Mucosa of gallbladder (tissue), 1 donor: ENCODE measurements around the gene ZBED6. TPM values are rescaled to one million over a fixed set of nuclear protein-coding genes. Genes with fewer than 3 reads are reported as not detected.
"Not testable (repeated sequence)": the region's sequence is repeated elsewhere in the genome, so short reads cannot be mapped to it uniquely, and the experiment has no call there.

Source experiments
- DNase-seq: peaks from one replicate; pipeline ENCODE4 v3.0.0-alpha.2; 2020; ENCODE audit warnings: low spot score
- total RNA-seq: library from RNA; stranded (reverse); gene quantifications from one replicate; pipeline ENCODE4 v1.2.1, GENCODE V29; 2021
- donor health status: DM: no; HTN: no; CAD: no.

Gene ZBED6, protein sequence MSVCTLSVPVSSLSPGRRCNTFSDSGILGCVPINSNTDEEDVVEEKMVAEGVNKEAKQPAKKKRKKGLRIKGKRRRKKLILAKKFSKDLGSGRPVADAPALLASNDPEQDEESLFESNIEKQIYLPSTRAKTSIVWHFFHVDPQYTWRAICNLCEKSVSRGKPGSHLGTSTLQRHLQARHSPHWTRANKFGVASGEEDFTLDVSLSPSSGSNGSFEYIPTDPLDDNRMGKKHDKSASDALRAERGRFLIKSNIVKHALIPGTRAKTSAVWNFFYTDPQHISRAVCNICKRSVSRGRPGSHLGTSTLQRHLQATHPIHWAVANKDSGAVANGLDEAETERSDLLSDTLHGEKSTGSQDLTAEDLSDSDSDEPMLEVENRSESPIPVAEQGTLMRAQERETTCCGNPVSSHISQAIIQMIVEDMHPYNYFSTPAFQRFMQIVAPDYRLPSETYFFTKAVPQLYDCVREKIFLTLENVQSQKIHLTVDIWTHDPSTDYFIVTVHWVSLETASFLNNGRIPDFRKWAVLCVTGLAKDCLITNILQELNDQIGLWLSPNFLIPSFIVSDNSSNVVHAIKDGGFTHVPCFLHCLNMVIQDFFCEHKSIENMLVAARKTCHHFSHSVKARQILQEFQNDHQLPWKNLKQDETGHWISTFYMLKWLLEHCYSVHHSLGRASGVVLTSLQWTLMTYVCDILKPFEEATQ (N-terminal part only)
- total RNA-seq, result 35.1 TPM

DNA sequence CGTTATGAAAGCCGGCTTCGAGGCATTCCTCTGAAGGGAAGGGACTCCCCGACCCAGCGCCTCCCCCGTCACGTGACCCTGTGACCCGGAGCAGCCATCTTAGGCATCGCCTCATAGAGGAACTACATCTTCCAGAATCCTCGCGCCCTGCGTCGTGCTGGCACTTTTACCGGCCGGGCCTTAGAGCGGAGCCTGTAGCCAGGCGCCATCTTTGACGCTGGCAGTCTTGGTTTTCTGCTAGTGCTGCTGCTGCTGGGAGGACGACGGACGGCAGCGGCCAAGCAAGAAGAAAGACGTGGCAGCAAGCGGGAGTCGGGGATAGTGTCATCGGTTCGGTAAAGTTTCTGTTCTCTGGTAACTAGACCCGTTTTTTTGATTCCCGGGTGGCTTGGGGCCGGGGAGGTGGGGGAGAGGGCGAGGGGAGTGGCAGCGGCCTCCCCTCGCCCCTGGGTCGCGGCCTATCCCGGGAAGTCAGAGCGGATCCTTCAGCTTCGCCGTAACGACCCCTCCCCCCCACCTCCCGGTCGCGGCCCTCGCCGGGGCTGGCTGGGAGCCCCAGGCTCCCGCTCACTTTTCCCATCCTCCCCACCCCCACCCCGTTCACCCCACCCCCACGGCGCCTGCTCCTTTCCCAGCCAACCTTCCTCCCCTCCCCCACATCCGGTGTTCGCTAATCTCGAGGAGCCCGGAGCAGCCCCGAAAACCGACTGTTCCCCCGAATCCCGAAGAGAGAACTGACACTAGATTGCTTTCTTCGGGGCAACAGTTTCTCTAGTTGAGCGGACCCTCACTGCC, at the start of gene ZBED6, which contains the start of gene ZC3H11A:
Gene ZBED6, plus strand, starts transcription at position 183 of the 795 bp plus-strand sequence. CDS start 1,900 bp downstream, outside the sequence.
Gene ZC3H11A, plus strand, starts transcription at position 183 of the 795 bp plus-strand sequence. CDS start 21,448 bp downstream, outside the sequence.
- peak; percentile 99 for DNase-seq

- no peak for DNase-seq
Measured at GRCh38 chr1:203746281-203746680, 49.1 kb upstream of the ZBED6 start.

GRCh38 chr1:203751051-203751450, 44.4 kb upstream of the ZBED6 start:
- no peak for DNase-seq

DNA sequence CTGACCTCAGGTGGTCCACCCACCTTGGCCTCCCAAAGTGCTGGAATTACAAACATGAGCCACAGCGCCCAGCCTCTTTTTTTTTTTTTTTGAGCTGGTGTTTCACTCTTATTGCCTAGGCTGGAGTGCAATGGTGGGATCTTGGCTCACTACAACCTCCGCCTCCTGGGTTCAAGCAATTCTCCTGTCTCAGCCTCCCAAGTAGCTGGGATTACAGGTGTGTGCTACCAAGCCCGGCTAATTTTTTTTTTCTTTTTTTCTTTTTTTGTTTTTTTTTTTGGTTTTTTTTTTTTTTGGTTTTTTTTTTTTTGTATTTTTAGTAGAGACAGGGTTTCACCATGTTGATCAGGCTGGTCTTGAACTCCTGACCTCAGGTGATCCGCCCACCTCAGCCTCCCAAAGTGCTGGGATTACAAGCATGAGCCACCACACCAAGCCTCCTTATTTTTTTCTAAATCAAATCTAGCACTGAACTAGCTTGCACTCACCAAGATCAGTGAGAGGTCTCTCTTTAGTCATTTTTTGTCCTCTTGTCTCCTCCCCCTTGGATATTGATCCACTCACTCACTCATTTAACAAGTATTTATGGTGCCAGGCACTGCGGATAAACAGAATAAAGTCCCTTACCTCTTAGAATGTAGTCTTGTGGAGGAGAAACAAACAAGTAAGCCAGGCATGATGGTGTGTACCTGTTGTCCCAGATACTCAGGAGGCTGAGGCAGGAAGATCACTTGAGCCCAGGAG, 43.6 kb upstream of the ZBED6 start:
- DNase-seq, result peak; percentile 26

GRCh38 chr1:203754455-203754864, 41.0 kb upstream of the ZBED6 start:
- no peak for DNase-seq

DNA sequence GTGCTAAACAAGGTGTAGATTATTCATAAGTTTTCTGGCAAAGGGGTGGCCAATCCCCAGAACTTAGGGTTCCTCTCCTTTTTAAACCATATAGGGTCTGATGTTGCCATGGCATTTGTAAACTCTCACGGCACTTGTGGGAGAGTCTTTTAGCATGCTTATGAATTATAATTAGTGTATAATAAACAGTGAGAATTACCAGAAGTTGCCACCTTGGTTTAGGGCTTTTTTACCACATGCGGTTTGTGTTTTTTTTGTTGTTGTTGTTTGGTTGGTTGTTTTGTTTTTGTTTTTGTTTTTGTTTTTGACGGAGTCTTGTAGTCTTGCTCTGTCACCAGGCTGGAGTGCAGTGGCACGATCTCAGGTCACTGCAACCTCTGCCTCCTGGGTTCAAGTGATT, 39.4 kb upstream of the ZBED6 start:
- DNase-seq, result no peak

DNA sequence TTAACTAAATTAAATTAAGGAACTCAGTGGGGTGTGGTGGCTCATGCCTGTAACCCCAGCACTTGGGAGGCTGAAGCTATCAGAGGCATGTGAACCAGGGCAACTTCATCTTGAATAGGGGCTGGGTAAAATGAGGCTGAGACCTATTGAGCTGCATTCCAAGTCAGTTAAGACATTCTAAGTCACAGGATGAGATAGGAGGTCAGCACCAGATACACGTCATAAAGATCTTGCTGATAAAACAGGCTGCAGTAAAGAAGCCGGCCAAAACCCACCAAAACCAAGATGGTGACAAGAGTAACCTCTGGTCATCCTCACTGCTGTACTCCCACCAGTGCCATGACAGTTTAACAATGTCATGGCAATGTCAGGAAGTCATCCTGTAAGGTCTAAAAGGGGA, 36.7 kb upstream of the ZBED6 start:
- DNase-seq, result not testable (repeated sequence)

- DNase-seq, result no peak
Measured at GRCh38 chr1:203760506-203760905, 34.9 kb upstream of the ZBED6 start.

- DNase-seq, result not testable (repeated sequence)
Measured at GRCh38 chr1:203761958-203762357, 33.5 kb upstream of the ZBED6 start.

DNA sequence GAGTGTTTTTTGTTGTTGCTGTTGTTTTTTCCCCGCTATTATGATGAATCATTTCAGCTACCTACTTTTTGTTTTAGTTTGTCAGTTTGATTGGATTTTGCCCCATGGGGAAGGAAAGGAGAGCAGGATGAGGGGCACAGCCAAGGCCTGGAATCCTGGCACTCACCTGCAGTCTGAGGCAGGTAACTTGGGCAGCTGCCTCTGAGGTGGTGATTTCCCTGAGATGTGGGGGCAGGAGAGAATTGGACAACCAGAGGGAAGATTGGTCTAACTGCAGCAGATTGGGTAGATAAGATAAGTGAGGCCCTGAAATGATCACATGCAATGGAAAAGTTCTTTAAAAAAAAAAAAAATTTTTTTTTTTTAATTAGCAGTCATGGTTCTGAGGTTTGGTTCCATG, 31.9 kb upstream of the ZBED6 start:
- no peak for DNase-seq

DNA sequence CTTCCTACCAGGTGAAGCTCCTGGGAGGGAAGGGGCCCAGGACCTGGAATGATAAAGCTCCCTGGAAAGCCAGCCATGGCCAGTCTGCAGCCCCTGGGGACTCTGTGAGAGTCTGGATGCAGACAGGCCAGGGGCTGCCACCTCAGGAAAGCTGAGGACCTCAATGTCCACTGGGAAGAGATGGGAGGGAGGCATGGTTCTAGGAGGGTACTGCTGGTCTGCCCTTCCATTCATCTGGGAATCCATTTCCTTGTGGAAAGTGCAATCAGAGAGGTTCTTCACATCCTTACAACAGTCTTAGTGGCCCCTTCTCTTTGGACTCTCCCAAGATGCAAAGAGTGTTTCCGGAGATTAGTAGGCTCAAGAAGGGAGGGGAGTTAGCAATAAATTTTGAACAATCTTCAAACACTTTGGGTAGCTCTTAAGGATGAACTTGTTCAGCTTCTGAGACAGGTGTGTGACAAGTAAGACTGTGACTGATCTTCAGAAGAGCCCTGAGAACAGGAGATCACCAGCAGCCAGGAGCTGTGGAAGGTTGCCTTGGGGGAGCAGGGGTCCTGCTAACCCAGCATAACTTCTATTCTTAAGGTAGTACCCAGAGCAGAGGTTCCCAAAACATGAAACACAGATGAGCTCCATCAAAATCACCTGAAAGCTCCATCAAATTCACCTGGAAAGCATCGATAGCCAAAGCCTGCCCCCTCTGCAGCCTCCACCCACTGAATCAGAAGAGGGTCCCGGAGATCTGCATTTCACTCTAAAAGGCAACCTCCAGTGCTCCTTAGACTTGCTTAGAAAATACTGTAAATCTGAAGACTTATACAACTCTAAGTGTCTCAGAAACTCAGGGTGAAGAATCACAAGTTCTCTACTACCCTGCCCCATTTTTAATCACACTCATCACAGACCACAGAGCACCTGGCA, 31.1 kb upstream of the ZBED6 start:
- DNase-seq, result no peak

GRCh38 chr1:203765029-203765837, 30.2 kb upstream of the ZBED6 start, which contains the start of gene LAX1:
LAX1 (plus strand) TSS chr1:203765183; CDS start chr1:203765566, 383 bp downstream.
- peak; percentile 36 for DNase-seq

DNA sequence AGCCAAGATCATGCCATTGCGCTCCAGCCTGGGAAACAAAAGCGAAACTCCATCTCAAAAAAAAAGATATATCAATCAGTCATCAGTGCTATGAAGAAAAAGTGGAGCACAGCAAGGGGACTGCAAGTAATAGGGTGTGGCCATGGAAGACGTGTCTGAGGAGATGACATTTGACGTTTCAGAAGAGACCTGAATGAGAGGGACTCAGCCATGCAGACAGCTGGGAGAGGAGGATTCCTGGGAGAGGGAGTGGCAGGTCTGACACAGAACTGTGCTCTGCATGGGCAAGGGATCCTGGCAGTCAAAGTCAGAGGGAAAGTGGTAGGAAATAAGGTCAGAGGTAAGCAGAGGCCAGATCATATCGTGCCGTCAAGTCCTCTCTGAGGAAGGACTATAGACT, 27.2 kb upstream of the ZBED6 start:
- DNase-seq, result no peak

DNA sequence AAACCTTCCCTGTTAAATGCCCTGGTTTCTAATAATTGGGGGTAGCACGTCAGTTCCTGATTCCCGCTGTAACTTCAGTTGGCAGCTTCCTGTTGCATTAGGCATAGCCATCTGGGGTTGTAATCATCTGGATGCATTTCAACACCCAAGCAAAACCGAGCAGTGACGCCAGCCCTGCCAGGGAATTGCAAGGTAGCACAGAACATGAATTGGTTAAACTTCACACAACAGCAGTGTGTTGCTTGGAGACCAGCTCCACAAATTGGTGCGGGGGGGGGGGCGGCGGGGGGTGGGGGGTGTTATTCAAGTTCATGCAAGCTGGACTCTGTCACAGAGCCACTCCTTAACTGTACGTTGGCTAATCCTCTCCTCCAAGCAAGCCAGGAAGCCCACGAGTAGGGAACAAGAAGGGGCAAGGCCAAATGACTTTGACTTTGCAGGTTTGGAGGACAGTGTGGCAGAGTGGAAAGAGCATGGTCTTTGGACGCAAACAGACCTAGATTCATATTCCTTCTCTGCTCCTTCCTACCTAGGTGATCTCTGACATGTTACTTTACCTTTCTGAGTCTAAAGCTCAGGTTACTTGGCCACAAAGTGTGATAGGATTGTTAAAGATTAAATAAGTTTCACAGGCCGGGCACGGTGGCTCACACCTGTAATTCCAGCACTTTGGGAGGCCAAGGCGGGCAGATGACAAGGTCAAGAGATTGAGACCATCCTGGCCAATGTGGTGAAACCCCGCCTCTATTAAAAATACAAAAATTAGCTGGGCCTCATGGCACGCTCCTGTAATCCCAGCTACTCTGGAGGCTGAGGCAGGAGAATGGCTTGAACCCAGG, 25.7 kb upstream of the ZBED6 start:
- DNase-seq, result peak; percentile 87

DNA sequence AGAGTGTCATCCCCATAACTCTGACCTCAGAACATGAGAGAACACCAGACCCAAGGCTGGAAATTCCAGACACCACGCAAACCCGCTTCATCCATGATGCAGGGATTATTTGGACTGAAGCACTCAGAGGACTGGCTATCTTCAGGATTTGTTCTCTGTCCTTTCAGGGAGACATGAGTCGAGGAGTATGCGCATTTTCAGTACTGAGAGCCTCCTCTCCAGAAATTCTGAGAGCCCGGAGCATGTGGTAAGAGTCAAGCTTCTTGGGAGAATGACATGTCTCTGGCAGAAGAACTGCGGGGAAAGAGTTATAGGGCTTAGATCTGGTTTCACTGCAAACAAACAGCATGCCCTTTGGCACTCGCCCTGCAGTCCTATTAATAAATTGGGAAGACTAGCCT, 23.5 kb upstream of the ZBED6 start:
- DNase-seq, result no peak

GRCh38 chr1:203772836-203773235, 22.6 kb upstream of the ZBED6 start:
- no peak for DNase-seq

- no peak for DNase-seq
Measured at GRCh38 chr1:203776636-203777035, 18.8 kb upstream of the ZBED6 start.

GRCh38 chr1:203777596-203777995, 17.8 kb upstream of the ZBED6 start:
- no peak for DNase-seq
